Measurements from ENCODE around the gene GPR139.

The GPR139 gene

DNA sequence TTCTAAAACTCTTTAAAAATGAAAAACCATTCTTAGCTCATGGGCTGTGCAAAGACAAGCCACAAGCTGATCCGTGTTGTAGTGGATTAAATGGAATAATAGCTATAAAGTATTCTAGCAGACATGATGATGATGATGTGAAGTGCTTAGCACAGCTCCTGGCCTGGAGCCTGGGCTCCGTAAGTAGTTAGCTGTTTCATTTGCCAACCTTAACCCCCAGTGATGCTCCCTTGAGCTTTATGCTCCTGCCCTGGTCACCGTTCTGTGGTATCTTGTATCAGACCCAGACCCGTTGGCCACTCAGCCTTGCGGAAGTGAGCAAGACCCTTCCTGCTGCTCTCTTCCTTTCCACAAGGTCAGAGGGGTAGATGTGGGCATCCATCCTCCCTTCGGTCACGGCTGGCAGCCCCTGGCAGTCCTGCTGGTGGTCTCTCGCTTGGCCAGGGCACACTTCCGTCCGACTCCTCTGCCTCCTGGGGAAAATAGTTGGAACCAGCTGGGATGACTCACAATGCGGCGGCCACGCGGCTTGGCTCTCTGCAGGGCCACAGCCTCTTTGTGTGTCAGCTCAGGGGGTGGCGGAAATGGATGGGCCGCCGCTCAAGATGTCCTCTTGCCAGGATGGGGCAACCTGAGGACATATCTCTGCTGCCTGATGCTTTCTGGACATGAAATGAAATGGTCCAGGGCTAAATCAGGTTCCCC lies 79.1 kb downstream of the GPR139 start:
- no peaks in the 10 kb centered on the region for H3K27me3 ChIP-seq (ENCODE audit: control insufficient read depth, insufficient read depth, low read length, poor library complexity, severe bottlenecking)
- H3K27ac ChIP-seq (ENCODE audit: insufficient read depth, low read depth, low read length, poor library complexity, severe bottlenecking): no peak overlapping the region
- no peaks in the 10 kb centered on the region for H3K4me1 ChIP-seq (ENCODE audit: control insufficient read depth, insufficient read depth, low read length)
- H3K36me3 ChIP-seq (ENCODE audit: control insufficient read depth, insufficient read depth, low read length): no peaks in the 10 kb centered on the region
- 87 to 89% methylated on average over 17 of the region's 17 CpGs for WGBS, 2 experiments
- no peak overlapping the region for H3K4me3 ChIP-seq (ENCODE audit: insufficient read depth, low read depth, low read length)
- no peaks in the 10 kb centered on the region for H3K9me3 ChIP-seq (ENCODE audit: control insufficient read depth, low read length)

DNA sequence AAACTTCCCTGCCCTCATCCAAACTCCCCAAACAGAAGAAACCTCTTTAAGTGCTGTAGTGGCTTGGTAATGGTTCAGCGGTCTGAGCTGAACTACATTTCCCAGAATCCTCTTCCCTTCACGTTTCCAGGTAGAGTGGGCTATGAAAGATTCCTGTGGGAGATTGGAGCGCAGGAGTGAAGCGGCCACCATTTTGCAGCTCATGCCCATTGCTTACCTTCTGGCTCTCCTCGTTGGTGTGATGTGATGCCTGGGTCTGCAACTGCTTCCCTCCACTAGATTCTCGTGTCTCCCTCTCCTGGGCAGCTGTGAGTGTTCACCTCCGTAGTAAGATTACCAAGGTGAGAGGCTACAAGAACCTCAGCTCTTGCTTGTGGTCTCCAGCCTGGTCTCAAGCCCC lies 82.1 kb downstream of the GPR139 start:
- Histone ChIP-seq H3K4me3 (ENCODE audit: insufficient read depth, low read depth, low read length) (no peak overlapping the region), H3K9me3 (ENCODE audit: control insufficient read depth, low read length) (no peaks in the 10 kb centered on the region), H3K36me3 (ENCODE audit: control insufficient read depth, insufficient read depth, low read length) (no peaks in the 10 kb centered on the region), H3K27me3 (ENCODE audit: control insufficient read depth, insufficient read depth, low read length, poor library complexity, severe bottlenecking) (no peaks in the 10 kb centered on the region), H3K4me1 (ENCODE audit: control insufficient read depth, insufficient read depth, low read length) (no peaks in the 10 kb centered on the region), H3K27ac (ENCODE audit: insufficient read depth, low read depth, low read length, poor library complexity, severe bottlenecking) (no peak overlapping the region)
- 72 to 77% methylated on average over 7 of the region's 7 CpGs for WGBS, 2 experiments

DNA sequence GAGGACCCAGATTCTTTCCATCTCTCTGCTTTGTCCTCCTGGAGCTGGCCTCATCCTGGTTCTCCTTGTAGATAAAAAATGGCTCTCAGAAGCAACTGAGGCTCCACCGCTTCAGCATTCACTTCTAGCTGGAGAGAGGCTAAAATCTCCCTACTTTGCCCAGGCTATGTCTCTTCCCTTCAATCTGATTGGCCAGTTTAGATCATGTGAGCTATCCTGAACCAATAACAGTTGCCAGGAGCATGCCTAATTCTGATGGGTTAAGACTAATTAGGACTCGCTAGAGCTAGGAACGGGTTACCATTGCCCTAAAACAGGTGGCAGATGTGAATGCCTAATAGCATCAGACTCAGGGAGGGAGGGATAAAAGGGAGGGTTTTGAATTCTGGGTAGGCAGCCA lies 89.6 kb downstream of the GPR139 start:
- 94 to 97% methylated on average over 3 of the region's 3 CpGs for WGBS, 2 experiments
- H3K27me3 ChIP-seq (ENCODE audit: control insufficient read depth, insufficient read depth, low read length, poor library complexity, severe bottlenecking): no peaks in the 10 kb centered on the region
- H3K4me3 ChIP-seq (ENCODE audit: insufficient read depth, low read depth, low read length): no peak overlapping the region
- H3K4me1 ChIP-seq (ENCODE audit: control insufficient read depth, insufficient read depth, low read length): no peaks in the 10 kb centered on the region
- H3K27ac ChIP-seq (ENCODE audit: insufficient read depth, low read depth, low read length, poor library complexity, severe bottlenecking): no peak overlapping the region
- H3K9me3 ChIP-seq (ENCODE audit: control insufficient read depth, low read length): no peaks in the 10 kb centered on the region
- H3K36me3 ChIP-seq (ENCODE audit: control insufficient read depth, insufficient read depth, low read length): no peaks in the 10 kb centered on the region
